ENCODE measurements around the gene SKP1.
"Not testable (repeated sequence)": the region's sequence is repeated elsewhere in the genome, so short reads cannot be mapped to it uniquely, and the experiment has no call there.

Gene SKP1

DNA sequence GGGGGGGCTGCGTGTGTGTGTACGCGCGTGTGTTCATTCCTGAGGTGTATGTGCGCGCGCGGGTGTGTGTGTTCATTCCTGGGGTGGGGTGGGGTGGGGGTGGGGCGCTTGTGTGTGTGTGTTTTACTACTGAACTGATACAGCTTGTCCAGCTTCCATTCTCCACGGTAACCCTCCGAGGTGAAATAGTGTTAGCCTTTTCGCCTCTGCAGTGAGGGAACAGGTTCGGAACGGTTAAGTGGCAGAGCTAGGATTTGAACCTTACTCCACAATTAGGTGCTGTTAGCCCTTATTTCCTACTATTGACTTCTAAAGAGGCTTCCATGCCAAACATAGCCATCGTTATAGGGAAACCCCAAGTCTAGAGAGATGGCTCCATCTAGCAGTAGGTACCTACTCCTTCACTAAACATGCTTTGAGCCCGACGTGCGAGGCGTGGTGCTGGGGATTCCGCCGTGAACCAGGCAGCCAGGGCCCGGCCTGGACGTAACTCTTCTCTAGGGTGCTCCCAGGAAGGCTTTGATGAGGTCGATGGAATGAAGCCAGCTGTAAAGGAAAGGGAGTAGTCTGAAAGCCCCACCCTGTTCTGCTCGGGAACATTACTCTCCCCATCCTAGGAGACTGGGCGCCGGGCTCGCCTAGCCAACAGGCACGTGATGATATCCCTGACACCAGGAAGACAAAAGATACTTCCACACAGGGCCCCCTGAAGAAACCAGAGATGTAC lies 782 bp upstream of the SKP1 start:
- peak in 2 of 6 experiments; percentile 16 to 27 for DNase-seq

DNA sequence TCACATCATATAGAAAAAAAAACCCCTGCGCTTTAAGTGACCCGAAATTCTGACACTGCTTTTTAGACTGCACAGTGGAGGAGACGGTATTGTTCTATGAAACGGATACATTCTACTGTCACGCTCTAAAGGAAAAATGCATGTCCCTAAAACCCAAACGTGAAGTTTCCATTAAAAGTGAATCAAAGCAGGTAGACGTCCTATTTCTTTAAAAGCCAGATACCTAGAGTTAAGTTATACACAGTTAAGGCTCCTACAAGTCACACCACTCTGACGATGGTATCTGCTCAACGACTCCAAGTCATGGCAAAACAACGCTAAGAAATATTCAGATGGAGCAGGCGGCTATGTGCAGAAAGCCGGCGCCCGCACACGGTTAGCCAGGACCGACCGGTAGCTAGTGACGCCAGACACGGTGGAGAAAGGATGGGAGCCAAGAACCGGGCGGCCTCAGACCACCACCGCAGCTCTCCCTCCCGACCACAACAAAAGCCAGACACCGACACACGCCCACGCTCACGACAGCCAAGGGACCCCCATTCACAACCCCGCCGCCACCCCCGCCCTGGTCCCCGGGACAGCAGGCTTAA lies 734 bp downstream of the SKP1 start:
- DNase-seq, result peak in 2 of 6 experiments; percentile 47 to 71

DNA sequence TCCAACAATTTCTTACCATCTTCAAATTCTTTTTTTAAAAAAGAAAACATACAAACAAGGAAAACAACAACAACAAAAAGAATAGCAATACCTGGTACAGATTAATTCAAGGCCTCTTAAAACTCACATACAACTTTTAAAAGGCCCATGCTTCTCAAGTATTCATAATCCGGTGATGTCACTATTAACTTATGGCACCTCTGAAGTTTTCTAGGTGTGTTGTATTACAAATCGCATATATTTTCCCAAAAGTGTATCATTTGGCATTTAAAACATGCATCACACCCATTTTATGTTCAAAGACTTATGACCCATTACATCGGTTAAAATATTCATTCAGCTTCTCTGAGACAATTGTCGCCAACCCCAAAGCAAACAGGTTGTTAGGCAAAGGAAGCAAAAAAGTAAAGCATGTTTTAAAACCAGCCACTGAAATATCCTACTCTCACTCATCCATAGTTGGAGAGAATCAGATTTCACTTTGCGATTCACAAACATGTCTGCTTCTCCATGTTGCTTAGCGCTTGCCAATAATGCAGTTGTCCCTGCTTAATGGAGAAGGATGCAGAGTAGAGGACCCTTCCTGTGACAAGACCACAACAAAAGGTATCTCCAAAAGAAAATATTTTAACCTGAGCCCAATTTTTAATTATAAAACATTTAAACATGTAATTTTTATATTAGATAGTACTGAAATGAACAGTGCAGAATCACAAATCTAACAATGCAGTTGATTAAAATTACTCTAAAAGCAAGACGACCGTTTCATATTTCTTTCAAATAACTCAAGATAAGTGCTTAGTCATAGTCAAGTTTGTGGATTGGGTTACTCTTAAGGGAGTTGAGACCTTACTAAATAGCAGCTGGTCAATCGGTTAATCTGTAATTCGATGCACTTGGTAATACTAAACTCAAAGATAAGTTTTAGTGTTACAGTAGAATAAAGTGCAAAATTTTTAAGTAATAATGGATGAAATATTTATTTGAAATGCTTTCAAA lies 1.6 kb downstream of the SKP1 start:
- no peak for DNase-seq

DNA sequence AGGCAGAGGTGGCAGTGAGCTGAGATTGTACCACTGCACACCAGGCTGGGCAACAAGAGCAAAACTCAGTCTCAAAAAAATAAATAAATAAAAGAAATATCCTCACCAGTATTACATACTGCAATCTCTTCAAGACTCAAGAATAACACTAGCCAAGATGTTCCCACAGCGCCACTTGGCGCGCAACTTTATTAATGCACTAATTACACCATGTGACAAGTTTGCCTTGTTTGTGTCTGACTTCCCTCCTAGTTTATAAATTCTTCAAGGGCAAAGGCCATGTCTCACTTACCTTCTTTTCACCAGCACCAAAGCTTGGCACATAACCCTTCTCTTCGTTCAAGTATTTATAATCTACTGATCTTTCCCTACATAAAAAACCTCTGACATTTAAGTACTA lies 4.8 kb downstream of the SKP1 start:
- DNase-seq, result no peak

DNA sequence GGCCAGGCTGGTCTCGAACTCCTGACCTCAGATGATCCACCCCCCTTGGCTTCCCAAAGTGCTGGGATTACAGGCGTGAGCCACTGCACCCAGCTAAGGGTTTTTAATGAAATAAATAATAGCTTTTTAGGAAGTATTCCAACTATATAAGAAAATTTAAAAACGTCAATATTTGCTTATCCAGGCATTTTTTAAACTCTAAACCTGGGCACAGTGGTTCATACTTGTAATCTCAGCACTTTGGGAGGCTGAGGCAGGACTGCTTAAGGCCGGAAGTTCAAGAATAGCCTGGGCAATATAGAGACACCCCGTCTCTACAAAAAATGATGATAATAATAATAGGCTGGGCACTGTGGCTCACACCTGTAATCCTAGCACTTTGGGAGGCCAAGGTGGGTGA lies 14.2 kb downstream of the SKP1 start:
- DNase-seq, result no peak

DNA sequence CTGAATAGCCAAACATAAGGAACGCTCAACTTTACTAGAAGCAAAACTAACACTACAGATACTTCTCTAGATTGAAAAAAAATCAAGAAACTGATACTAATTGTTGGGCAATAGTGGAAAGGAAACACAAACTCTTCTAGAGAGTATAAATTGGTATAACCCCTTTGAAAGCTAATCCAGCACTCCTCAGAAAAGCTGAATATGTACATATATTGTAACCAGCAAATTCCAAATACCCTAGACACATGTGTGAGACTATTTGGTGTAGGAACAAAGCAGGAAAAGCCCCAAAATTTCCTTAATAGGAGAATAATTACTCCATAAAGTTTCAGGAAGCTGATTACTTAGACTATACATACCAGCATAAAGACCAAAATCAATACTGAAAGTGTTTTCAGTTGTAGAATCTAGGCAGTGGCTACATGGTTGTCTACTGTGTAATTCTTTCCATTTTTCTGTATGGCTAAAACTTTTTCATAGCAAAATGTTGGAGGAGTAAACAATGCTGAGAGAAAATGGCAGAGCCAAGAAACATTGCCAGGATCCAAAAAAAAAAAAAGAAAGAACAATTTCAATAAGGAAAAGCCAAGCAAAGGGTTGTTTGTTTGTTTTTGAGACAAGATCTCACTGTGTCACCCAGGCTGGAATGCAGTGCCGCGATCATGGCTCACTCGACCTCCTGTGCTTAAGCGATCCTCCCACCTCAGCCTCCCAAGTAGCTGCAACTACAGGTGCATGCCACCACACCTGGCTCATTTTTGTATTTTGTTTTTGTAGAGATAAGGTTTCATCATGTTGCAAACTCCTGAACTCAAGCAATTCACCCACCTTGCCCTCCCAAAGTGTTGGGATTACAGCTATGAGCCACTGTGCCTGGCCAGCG lies 15.0 kb downstream of the SKP1 start:
- no peak for DNase-seq

DNA sequence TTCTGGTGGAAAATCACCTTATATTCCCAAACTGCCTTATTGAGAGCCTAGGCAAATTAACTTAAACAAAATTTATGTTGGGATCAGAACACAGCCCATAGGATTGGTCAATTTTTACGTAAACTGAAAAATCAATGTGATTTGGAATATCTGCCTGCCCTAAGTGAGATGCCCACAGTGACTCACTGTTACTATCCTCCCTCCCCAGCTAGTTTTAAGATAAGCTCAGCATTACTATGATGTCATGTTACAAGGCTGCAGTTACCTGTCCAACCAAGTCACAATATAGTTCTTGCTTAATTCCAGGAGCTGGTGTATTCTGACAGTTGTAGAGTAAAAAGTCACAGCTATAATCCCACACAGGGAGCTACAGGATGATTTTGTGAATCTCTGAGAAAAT lies 23.1 kb downstream of the SKP1 start:
- no peak for DNase-seq

DNA sequence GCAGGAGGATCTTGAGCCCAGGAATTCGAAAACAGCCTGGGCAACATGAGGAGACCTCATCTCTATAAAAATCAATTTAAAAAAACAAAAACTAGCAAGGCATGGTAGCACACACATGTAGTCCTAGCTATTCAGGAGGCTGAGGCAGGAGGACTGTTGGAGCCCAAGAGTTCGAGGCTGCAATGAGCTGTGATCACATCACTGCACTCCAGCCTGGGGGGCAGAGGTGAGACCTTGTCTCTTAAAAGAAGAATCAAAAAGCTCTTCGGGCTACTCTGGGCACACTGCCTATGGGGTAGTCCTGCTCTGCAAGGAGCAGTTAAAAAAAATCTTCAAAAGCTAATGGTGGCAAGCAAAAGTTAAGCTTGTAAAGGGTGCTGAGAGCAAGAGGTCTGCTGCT lies 23.5 kb downstream of the SKP1 start:
- no peak for DNase-seq

DNA sequence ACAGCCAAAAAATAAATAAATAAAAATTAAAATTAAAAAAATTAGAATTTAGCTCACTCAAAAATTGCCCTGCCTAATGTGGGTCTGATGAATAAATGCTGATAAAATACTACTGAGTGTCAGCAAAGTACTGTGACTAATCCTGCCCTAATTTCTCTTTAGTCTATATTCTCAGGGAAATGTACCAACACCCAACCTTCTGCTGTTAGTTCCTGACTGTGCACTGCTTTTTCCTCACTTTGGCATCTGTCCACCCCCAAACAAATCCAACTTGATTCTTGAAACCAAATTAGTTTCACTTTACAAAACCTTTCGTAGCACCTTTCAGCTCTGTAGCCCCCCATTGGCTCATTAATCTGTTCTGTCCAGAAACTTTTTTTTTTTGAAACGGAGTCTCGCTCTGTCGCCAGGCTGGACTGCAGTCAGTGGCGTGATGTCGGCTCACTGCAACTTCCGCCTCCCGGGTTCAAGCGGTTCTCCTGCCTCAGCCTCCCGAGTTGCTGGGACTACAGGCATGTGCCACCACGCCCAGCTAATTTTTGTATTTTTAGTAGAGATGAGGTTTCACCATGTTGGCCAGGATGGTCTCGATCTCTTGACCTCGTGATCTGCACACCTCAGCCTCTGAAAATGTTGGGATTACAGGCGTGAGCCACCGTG lies 24.4 kb downstream of the SKP1 start:
- not testable (repeated sequence) for DNase-seq

DNA sequence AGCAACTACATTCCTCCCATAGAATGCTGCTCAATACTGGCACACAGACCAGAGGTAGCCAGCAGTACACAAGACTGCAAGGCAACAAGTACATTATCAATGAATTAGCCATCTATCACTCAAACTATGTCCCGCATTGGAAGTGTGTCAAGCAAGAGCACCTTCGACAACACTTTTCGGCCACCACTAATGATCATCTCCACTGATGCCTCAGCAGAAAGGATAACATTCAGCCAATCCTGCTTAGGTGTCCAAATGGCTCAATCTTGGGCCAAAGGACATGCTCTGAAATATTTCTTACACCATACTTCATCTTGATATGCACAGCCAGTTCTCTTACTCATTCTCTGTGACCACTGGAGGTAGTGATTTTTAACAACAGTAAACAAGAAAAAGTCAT lies 25.0 kb downstream of the SKP1 start:
- no peak for DNase-seq

DNA sequence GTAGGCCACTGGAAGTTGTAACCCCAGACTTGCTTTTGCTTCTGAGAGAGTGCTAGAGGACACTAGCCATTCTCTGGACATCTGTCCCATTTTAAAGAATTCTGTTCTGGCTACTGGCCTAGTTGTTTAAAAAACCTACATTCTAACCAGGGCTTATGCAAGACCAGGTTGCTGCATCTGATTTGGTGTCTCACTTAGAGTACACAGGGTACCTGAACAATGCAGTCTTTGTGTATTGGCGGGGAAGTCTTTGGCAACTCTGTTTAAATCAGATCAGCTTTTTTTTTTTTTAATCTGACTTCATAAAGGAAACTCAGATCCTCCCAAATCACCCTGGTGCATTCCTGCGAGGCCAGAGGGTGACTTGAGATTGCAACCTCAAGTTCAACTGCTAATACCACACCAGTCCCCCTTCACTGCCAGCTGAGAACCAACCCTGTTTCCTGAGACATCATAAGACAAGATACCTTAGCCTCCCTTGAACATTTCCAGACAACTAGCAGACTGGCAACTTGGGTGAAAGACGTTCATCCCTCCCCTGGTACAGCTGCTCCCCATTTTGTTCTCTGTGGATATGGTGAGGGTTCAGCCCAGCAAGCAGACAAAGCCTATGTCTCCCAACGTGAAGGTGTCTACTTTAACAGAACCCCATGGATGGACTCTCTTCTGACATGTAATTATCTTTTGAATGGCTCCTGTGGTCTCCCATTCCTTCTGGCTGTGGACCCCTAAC lies 27.0 kb downstream of the SKP1 start:
- DNase-seq, result peak in 1 of 6 experiments; percentile 39

DNA sequence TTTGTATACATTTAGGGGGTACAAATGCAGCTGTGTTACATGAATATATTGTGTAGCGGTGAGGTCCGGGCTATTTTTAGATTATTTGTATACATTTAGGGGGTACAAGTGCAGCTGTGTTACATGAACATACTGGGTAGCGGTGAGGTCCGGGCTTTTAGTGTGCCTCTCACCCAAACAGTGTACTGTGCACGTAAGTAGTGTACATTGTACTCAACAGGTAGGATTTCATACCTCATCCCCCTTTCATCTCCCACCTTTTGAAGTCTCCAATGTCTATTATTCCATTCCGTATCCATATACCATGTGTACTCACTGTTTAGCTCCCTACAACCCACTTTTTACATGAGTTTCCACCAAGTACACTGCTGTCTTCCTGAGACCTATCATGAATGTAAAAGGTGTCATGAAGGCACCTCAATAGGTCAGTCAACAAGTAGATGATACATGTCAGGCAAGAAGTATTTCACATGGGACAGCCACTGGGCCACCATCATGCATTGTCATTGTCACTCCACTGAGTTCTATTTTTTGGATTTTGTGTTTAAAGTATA lies 27.7 kb downstream of the SKP1 start:
- peak in 1 of 6 experiments; percentile 42 for DNase-seq

DNA sequence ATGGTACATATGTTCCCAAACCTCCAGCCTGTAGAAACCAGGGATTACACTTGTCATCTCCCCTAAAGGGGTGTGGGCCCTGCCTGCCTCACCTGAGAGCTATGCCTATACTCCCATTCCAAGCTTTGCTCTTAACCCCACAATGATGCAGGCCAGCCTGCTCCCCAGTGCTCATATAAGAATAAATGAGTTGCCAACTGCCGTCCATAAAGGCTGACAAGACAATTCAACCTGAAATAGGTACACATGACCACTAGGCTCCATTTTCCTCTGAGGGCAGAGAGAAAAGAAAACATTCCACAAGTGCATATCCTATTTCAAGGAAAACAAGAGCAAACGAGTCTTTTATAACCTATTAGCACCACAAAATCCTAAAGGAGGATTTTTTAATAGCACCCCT lies 28.4 kb downstream of the SKP1 start:
- peak in 2 of 6 experiments; percentile 48 to 57 for DNase-seq

DNA sequence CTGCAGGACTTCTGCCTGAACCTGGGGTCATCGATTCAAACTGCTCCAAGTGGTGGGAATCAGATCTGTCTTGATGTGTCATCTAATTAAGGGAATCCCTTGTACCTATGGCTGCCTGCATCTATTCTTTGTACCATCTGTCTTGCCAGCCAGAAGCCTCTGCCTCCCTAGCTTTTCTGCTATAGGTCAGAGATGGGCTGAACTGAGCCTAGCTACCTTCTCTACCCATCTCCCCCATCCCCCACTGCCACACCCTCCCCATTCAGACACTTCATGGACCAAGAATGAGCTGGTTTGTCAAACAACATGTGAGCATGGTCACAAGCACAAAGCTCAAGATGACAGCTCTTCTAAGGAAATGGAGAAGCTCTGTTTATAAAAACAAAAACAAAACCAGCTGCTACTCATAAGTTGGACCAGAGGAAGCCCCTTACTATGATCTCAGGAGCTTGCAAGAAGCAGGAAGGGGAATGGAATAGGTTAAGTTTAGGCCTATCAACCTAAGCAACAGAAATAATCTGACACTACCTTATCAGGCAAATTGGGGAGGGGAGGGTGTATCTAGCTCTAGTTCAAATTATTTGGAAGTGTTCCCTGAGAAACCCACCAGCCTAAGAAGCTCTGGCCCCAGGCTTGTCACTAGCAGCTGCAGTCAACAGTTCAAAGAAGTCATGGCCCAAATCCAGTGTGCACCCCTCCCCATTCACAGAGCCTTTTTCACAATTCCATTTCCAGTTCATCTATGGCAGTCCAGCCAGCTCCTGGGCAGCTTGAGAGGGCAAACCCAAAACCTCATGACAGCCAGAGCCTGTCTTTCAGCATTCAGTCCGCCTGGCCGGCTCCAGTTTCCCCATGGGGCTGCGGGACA lies 29.9 kb downstream of the SKP1 start:
- peak in 1 of 6 experiments; percentile 42 for DNase-seq

DNA sequence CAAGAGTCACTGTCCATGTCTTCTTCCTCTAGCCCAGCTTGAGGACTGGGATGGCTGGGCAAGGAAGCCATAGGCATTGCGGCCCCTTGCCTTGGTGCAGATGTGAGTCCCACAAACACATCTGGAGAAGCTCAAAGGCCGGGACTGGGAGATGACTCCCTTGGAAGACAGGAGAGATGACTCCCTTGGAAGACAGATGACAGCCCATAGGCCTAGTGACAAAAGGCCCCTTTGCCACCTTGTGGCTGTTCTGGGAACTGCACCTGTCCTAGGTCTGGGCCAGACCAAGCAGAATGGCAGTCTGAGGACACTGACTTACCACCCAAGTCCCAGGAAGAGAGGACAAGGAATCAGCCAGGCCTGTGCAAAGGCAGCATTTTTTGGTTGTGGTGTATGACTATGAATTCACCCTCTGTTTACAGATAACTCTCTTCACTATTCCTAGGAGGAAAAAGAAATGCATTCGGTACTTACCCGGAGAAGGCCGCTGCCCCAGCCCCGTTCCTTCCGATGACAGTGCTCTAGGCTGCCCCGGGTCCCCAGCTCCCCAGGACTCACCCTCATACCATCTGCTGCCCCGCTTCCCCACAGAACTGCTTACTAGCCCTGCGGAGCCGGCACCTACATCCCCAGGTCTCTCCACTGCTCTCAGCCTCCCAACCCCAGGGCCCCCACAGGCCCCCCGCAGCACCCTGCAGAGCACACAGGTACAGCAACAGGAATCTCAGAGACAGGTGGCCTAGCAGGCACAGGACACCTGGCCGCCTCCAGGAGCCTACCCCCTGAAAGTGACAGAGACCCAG lies 30.8 kb downstream of the SKP1 start:
- DNase-seq, result peak; percentile 63 to 86 (median 74)

DNA sequence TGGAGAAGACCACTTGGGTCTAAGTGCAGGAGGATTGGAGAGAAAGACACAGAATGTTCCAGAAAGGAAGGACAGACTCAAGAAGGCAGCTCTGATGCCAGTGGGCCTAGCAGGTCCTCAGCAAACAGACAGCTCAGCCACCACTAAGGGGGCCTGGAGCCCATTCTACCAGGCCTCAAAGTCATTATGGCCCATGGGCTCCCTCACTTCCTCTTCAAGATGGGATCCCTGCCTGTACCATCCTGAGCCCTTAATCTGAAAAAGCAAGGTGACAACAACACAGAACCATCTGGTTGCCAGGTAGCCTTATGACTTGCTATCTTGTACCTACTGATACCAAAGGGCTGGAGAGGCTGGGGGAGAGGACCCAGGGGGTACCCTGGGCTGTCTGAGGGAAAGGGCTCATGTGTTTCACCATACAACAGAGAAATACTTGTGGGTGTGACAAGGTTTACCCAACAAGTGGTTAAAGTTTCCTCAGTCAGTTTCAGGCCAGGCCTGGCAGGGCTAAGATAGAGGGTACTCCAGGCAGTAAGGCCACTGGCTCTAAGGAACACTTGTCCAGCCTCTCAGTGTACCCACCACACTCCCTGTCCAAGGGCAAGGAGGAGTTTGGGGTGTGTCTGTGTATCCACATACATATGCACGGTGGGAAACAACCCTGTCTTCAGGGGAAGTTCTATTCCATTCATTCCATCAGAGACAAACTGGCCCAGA lies 31.6 kb downstream of the SKP1 start:
- peak in 1 of 6 experiments; percentile 39 for DNase-seq

DNA sequence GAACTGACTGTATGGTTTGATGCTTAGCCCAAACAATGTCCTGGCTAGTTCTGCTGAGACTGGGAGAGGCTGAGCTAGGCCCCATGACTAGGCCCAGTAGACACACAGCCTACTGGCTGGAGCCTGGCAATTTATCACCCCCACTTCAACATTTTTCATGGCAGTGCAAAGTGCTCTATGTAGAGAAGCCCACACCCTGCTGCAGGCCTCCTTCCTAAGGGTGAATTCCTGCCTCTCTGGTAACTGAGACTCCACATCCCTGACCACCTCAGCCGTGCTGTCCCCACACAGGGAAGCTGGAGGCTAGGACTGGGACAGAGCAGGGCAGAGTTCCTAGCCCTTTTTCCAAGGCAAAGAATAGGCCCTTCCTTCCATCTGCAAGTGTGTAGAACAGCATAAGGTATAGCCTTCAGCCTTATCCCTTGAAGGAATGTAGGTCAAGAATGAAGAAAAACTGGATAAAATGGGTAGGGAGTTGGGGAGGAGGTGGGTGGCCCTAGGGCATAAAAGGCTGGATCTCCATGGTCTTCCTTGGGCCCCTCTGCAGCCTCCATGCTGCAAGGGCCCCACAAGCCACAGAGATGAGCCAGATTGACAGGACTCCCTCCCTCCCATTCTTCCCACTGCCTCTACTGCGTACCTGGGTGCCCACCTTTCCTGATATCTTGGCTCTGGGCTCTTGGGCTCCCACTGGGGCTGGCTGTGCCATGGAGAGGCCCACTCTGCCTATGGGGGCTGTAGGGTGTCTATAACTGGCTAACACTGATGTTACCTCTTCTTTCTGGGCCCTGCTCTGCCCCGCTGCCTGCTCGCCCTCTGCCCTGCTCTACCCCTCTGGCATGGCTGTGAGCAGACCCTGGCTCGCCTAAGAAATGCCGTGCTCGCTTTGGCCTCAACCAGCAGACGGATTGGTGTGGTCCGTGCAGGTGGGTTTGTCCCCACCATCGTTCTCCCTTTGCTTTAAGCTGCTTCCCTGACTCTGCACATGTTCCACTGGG lies 32.5 kb downstream of the SKP1 start:
- no peak for DNase-seq

Measured in stimulated activated naive CD4-positive, alpha-beta T cell (primary cell).